DOHH2 (cell line): Measurements from ENCODE around the gene COG2.

Experiments used
- H3F3A ChIP-seq: fragments of 200-600 bp; sonication (generic), shearing (Covaris generic); 2 replicates; pipeline ENCODE4 v1.6.0; 2016; ENCODE audit warnings: antibody characterized with exemption, mild to moderate bottlenecking; ENCODE audit not compliant: control insufficient read depth, insufficient read depth
- H3K27ac ChIP-seq: fragments of 200-600 bp; sonication (generic); 2 replicates; pipeline ENCODE4 v1.5.1; 2014; ENCODE audit warnings: low read depth, mild to moderate bottlenecking, low read length, moderate library complexity
- H3K27me3 ChIP-seq: fragments of 200-600 bp; sonication (generic); 2 replicates; pipeline ENCODE4 v1.6.1; 2014; ENCODE audit warnings: mild to moderate bottlenecking, low read length, mixed read lengths; ENCODE audit not compliant: control insufficient read depth
- H3K36me3 ChIP-seq: fragments of 200-600 bp; sonication (generic); 2 replicates; pipeline ENCODE4 v1.6.1; 2014; ENCODE audit warnings: mild to moderate bottlenecking, low read length, moderate library complexity, mixed read lengths; ENCODE audit not compliant: control insufficient read depth
- H3K4me1 ChIP-seq: fragments of 200-600 bp; sonication (generic); 2 replicates; pipeline ENCODE4 v1.6.1; 2014; ENCODE audit warnings: mild to moderate bottlenecking, low read length, mixed read lengths; ENCODE audit not compliant: control insufficient read depth
- H3K4me2 ChIP-seq: fragments of 200-600 bp; sonication (generic); 2 replicates; pipeline ENCODE4 v1.6.0; 2014; ENCODE audit warnings: mild to moderate bottlenecking, low read length, moderate library complexity
- H3K4me3 ChIP-seq: fragments of 200-600 bp; sonication (generic); 2 replicates; pipeline ENCODE4 v1.5.1; 2014; ENCODE audit warnings: mild to moderate bottlenecking, low read length, mixed read lengths
- H3K79me2 ChIP-seq: fragments of 200-600 bp; sonication (generic); 2 replicates; pipeline ENCODE4 v1.6.1; 2014; ENCODE audit warnings: mild to moderate bottlenecking, low read length, mixed read lengths; ENCODE audit not compliant: control insufficient read depth
- H3K9me2 ChIP-seq: fragments of 200-600 bp; sonication (generic); replicated peaks from 2 replicates; pipeline ENCODE4 v1.6.1; 2014; ENCODE audit warnings: mild to moderate bottlenecking, low read length, mixed read lengths; ENCODE audit not compliant: control insufficient read depth
- H3K9me3 ChIP-seq: fragments of 200-600 bp; sonication (generic); 2 replicates; pipeline ENCODE4 v1.6.1; 2014; ENCODE audit warnings: antibody characterized with exemption, low read length, mixed read lengths; ENCODE audit not compliant: control insufficient read depth, insufficient read depth
- H4K20me1 ChIP-seq: fragments of 200-600 bp; sonication (generic); 2 replicates; pipeline ENCODE4 v1.6.0; 2014; ENCODE audit warnings: low read depth, mild to moderate bottlenecking, antibody characterized with exemption, low read length, moderate library complexity; ENCODE audit not compliant: control insufficient read depth, insufficient read depth
- CTCF ChIP-seq: fragments of 200-600 bp; sonication (generic); IDR thresholded peaks from one replicate; pipeline ENCODE4 v1.5.1; 2014; ENCODE audit warnings: antibody characterized with exemption, mild to moderate bottlenecking, low read depth, low read length; ENCODE audit not compliant: poor library complexity, severe bottlenecking
- EZH2phosphoT487 ChIP-seq: fragments of 200-600 bp; sonication (generic); IDR thresholded peaks from 2 replicates; pipeline ENCODE4 v1.6.1; 2017; ENCODE audit warnings: borderline replicate concordance, mild to moderate bottlenecking, antibody characterized with exemption, low read length, moderate library complexity, mixed read lengths

COG2 gene

GRCh38 chr1:230626232-230626631, 16.0 kb upstream of the COG2 start:
- Histone ChIP-seq H3K4me1 (no peaks in the 10 kb centered on the region), H3K79me2 (no peaks in the 10 kb centered on the region), H3K27ac (no peak overlapping the region), H3K36me3 (no peaks in the 10 kb centered on the region), H3K9me3 (no peaks in the 10 kb centered on the region), H3K4me2 (no peak overlapping the region), H3F3A (no peaks in the 10 kb centered on the region), H3K9me2 (no peaks in the 10 kb centered on the region), H3K27me3 (peaks cover 13% of the 10 kb centered on the region), H3K4me3 (no peak overlapping the region), H4K20me1 (no peaks in the 10 kb centered on the region)
- TF ChIP-seq EZH2phosphoT487, result no peak
- no peak for TF ChIP-seq CTCF

GRCh38 chr1:230627767-230628166, 14.5 kb upstream of the COG2 start:
- H3K79me2 ChIP-seq, result no peaks in the 10 kb centered on the region
- peaks cover 12% of the 10 kb centered on the region for H3K27me3 ChIP-seq
- H4K20me1 ChIP-seq, result no peaks in the 10 kb centered on the region
- no peak overlapping the region for H3K4me3 ChIP-seq
- no peaks in the 10 kb centered on the region for H3K9me2 ChIP-seq
- no peak overlapping the region for H3K27ac ChIP-seq
- H3K4me1 ChIP-seq, result no peaks in the 10 kb centered on the region
- H3K4me2 ChIP-seq, result no peak overlapping the region
- H3F3A ChIP-seq, result no peaks in the 10 kb centered on the region
- H3K36me3 ChIP-seq, result no peaks in the 10 kb centered on the region
- H3K9me3 ChIP-seq, result no peaks in the 10 kb centered on the region
- no peak for TF ChIP-seq CTCF

GRCh38 chr1:230629511-230629910, 12.8 kb upstream of the COG2 start:
- no peak for TF ChIP-seq CTCF
- TF ChIP-seq EZH2phosphoT487, result no peak
- no peaks in the 10 kb centered on the region for H3K36me3 ChIP-seq
- H3K4me1 ChIP-seq, result peaks cover 4% of the 10 kb centered on the region; the same call in 1 of the 2 replicates

GRCh38 chr1:230631477-230631876, 10.8 kb upstream of the COG2 start:
- H3K4me3 ChIP-seq, result no peak overlapping the region
- H4K20me1 ChIP-seq, result no peaks in the 10 kb centered on the region
- H3F3A ChIP-seq, result no peaks in the 10 kb centered on the region
- H3K27ac ChIP-seq, result no peak overlapping the region
- H3K4me2 ChIP-seq, result no peak overlapping the region
- H3K9me3 ChIP-seq, result no peaks in the 10 kb centered on the region
- no peaks in the 10 kb centered on the region for H3K36me3 ChIP-seq
- TF ChIP-seq CTCF, result no peak
- no peak for TF ChIP-seq EZH2phosphoT487
- H3K79me2 ChIP-seq, result no peaks in the 10 kb centered on the region
- peaks cover 4% of the 10 kb centered on the region; the same call in 1 of the 2 replicates for H3K4me1 ChIP-seq
- peaks cover 21% of the 10 kb centered on the region for H3K27me3 ChIP-seq
- H3K9me2 ChIP-seq, result no peaks in the 10 kb centered on the region

More at GRCh38 chr1:230629511-230629910, 12.8 kb upstream of the COG2 start:
- no peaks in the 10 kb centered on the region for H3K9me2 ChIP-seq
- no peak overlapping the region for H3K4me2 ChIP-seq
- H4K20me1 ChIP-seq, result no peaks in the 10 kb centered on the region
- no peaks in the 10 kb centered on the region for H3K9me3 ChIP-seq
- H3K79me2 ChIP-seq, result no peaks in the 10 kb centered on the region
- H3K27me3 ChIP-seq, result peaks cover 23% of the 10 kb centered on the region
- H3K27ac ChIP-seq, result no peak overlapping the region
- H3K4me3 ChIP-seq, result no peak overlapping the region
- H3F3A ChIP-seq, result no peaks in the 10 kb centered on the region
